22Rv1 (cell line): ENCODE results near the gene SLC4A2.

ENCODE experiments used
- H3K27ac ChIP-seq: fragments of 450-650 bp; 2 replicates; pipeline ENCODE4 v1.5.1; 2017
- ZFX ChIP-seq: fragments of 450-650 bp; IDR thresholded peaks from 2 replicates; pipeline ENCODE4 v1.6.1; 2017; ENCODE audit warnings: antibody characterized with exemption, borderline replicate concordance
- TF ChIP-seq, protein P1 (sequence below): fragments of 450-650 bp; IDR thresholded peaks from 2 replicates; pipeline ENCODE4 v1.5.1; 2017; ENCODE audit warnings: mild to moderate bottlenecking

The SLC4A2 gene

DNA sequence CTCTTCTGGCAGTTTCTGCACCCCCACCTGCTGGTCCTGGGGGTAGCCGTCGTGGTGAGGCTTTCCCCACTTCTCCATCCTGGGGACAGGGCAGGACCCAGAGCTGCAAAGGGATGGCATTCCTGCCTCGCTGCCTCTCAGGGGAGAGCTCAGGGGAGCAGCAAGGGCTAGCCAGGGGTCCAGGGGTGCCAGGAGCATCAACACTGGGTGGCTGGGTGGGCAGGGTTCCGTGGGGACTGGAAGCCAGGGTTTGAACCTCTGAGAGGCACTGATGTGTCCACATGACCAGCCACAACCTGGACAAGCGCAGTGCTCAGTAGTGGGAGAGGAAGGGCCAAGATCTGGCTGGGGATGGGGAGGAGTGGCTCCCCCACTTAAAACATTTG lies 25.5 kb upstream of the SLC4A2 start:
- H3K27ac ChIP-seq = no peak overlapping the region
- TF ChIP-seq ZFX = no peak
- TF ChIP-seq, protein P1, sequence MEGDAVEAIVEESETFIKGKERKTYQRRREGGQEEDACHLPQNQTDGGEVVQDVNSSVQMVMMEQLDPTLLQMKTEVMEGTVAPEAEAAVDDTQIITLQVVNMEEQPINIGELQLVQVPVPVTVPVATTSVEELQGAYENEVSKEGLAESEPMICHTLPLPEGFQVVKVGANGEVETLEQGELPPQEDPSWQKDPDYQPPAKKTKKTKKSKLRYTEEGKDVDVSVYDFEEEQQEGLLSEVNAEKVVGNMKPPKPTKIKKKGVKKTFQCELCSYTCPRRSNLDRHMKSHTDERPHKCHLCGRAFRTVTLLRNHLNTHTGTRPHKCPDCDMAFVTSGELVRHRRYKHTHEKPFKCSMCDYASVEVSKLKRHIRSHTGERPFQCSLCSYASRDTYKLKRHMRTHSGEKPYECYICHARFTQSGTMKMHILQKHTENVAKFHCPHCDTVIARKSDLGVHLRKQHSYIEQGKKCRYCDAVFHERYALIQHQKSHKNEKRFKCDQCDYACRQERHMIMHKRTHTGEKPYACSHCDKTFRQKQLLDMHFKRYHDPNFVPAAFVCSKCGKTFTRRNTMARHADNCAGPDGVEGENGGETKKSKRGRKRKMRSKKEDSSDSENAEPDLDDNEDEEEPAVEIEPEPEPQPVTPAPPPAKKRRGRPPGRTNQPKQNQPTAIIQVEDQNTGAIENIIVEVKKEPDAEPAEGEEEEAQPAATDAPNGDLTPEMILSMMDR = no peak

DNA sequence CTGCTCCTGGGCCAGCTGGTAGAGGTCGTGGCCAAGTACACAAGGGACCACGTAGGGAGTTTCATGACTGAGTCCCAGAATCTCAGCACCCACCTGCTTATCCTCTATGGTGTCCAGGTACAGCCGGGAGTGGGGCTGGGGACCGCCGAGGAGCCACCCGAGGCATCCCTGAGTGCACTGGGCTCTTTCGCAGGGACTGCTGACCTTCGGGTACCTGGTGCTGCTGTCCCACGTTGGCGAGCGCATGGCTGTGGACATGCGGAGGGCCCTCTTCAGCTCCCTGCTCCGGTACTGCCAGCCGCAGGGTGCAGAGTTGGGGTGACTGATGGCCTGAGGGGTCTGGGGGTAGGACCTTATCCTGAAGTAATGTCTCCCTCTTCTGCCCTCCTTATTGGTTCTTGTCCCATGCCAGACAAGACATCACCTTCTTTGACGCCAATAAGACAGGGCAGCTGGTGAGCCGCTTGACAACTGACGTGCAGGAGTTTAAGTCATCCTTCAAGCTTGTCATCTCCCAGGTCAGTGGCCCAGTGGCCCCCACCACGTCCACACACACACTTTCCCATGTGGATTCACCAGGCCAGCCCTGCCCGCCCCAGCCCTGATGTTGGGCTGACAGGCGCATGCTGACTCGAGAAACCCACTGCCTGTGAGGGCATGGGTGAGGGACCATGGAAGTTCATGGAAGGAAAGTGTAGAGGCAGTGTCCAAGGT lies 24.9 kb upstream of the SLC4A2 start:
- TF ChIP-seq, protein P1 = no peak
- TF ChIP-seq ZFX = no peak
- no peak overlapping the region for H3K27ac ChIP-seq

DNA sequence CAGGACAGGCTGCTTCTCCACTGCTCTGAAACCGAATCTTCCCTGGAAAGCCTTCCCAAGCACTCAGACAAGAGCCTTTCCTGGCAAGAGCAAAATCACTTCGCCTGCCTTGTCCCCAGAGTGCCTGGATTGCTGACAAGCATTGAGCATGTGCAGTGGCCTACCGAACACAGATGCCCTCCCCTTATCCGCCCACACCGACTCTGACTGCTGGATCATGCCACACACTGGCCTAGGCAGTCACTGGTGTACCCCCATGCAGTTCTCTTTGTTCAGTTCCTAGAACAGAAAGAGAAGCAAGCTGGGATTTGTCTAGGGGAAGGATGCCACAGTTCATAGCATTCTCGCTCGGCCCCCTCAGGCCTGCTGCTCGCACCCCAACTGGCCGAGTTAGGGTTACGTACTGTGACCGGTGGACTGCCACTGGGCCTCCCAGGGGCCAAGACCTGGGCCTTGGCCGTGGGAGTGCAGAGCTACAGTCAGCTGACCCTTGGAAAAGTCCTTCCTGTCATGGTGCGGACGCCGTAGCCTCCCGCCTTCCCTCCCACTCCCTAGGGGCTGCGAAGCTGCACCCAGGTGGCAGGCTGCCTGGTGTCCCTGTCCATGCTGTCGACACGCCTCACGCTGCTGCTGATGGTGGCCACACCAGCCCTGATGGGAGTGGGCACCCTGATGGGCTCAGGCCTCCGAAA lies 24.2 kb upstream of the SLC4A2 start:
- TF ChIP-seq, protein P1 = no peak
- no peak overlapping the region for H3K27ac ChIP-seq

DNA sequence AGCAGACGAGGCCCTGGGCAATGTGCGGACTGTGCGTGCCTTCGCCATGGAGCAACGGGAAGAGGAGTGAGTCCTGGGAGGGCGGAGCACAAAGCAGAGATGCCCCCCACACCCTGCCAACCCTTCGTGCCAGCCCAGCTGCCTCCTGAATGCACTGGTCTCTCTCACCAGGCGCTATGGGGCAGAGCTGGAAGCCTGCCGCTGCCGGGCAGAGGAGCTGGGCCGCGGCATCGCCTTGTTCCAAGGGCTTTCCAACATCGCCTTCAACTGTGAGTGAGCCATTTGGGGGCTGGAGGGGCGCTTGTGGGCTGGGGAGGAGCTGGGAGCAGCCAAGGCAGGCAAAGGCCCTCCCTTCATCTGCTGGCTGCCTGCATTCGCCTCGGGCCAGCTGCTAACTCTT lies 23.5 kb upstream of the SLC4A2 start:
- TF ChIP-seq, protein P1 = no peak
- no peak for TF ChIP-seq ZFX
- no peak overlapping the region for H3K27ac ChIP-seq

DNA sequence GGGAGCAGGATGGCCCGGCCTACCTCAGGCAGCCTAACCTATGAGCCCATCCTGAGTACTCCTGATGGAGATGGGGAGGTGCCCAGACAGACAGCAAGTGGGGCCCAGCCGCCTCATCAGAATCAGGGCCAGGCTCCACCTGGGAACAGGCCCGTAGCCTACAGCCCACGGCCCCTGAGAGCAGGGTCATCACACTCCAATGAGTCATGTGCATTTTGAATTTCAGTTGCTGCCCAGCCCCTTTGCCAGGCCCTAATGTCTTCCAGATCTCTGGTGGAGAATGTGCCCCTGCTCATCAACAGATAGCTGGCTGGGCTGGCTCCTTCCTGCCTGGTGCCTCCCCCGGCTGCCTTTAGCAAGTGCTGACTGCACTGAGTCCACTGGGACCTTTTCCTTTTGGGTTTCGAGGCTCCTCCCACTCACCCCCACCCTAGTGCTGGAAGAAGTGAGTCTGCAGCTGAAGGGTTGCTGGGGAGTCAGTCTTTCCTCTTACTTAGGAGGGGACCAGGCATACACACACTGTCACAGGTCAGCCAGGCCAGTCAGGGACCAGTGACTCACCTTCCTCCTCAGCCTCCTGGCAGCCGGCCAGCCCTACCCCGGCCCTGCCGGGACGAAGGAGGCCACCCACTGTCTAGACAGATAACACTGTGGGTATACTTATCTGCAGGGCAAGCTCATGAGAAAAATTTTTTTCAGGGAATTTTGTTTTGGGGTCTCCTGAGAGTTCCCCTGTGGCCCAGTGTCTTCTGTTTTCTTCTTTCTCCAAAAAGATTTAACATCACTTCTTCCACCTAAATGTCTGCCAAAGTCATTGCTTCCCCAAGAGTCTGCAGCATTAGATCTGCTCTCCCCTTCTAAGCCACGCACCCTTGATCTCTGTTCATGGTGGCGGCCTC lies 20.2 kb upstream of the SLC4A2 start:
- TF ChIP-seq, protein P1 = no peak
- no peak for TF ChIP-seq ZFX
- peak overlapping the region; percentile 15; the same call in 1 of the 2 replicates for H3K27ac ChIP-seq

DNA sequence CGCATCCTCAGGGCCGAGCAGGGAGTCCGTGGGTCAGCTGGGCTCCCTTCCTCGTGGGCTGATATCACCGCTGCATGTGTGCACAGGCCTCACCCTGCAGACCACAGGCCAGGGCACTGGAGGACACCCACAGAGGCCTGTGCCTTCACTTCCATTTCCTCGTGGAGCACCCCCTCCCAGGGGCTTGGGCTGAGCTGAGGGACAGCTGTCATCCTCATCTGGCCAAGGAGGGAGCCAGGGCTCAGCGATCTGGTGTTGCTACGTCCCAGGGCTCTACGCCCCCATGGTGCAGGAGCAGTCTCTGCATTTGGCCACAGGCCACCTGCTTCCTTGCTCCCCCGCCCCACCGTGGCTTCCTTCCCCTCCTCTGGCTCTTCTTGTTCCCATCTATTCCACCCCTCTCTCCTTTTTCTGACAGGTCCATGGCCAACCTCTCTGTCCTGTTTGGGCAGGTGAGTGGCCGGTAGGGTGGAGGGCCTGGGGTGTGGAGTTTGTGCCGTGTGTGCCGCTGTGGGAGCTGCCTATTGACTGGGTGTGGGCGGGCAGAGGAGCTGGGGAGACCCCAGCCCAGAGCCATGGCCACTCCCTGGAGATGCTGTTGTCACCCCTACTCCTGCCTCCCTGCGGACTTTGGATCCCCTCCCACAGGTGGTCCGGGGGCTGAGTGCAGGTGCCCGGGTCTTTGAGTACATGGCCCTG lies 19.4 kb upstream of the SLC4A2 start:
- H3K27ac ChIP-seq = peak overlapping the region; percentile 15; the same call in 1 of the 2 replicates
- TF ChIP-seq, protein P1 = no peak
- TF ChIP-seq ZFX = no peak
